Measurements from ENCODE around the gene TMEM258.

TMEM258 gene

DNA sequence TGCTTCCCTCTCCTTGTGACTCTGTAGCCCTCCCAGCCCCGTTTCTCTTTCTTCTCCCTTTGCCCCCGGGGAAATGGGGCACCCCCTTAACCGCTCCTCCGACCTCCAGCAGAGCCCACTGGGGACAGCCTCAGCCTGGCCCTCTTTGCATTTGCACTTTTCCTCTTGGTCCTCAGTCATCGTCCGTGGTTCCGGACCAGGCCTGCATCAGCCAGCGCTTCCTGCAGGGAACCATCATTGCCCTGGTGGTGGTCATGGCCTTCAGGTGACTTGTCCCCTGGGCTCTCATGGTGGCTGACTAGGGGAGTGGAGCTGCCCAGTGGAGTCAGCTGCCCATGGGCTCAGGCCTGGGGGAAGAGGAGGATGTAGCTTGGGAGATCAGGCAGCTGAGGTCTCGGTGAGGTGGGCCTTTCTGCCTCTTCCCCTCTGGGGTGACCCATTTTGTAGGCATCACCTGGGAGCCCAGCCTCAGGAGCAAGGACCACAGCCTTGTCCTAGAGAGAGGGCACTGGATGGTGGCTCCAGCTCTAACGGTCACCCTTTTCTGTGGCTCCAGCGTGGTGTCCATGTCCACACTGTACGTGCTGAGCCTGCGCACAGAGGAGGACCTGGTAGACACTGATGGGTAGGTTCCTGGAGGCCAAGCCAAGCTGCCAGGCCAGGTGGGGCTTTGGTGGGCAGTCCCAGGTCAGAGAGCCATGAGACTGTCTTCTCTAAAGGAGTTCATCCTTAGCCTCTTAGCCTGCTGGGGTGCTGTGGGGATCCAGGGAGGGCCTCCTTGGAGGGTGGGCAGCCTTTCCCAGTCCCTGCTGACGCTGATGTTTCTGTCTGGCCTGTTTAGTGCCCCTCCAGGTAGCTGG is 12.5 kb downstream of the TMEM258 start:
- H3K4me3 Mint-ChIP-seq, result no peak overlapping the region
- H3K9me3 Mint-ChIP-seq, result no peaks in the 10 kb centered on the region
- peaks cover 4% of the 10 kb centered on the region for H3K4me1 Mint-ChIP-seq (ENCODE audit: low read depth)
- no peak for DNase-seq (ENCODE audit: low spot score)
- no peaks in the 10 kb centered on the region for H3K27me3 Mint-ChIP-seq (ENCODE audit: low read depth)
- no peak overlapping the region for H3K27ac Mint-ChIP-seq
- peaks cover 3% of the 10 kb centered on the region for H3K36me3 Mint-ChIP-seq (ENCODE audit: low read depth)

DNA sequence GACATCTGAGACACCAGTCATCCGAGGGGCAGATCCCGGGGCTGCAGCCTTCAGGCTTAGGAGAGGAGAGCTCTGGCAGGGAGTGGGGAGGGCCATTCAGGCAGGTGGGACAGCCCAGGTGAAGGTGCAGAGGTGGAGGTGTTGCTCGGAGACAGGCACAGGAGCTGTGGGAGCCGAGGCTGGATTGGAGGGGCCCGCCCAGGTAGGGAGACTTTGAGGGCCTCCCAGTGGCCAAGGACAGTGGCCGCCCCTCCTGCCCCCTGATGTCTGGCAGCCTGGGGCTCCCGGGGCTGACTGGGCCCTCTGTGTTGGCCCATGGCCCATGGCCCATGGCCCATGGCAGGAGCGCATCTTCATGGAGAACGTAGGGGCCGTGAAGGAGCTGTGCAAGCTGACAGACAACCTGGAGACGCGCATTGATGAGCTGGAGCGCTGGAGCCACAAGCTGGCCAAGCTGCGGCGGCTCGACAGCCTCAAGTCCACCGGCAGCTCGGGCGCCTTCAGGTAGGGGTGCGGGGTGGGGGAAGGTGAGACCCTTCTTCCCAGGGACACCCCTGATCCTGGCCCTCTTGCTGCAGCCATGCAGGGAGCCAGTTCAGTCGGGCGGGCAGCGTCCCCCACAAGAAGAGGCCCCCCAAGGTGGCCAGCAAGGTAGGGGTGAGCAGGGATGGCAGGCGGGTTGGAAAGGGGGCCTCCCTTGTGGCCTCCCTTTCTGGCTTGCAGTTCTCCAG is 13.3 kb downstream of the TMEM258 start:
- no peak overlapping the region for H3K27ac Mint-ChIP-seq

DNA sequence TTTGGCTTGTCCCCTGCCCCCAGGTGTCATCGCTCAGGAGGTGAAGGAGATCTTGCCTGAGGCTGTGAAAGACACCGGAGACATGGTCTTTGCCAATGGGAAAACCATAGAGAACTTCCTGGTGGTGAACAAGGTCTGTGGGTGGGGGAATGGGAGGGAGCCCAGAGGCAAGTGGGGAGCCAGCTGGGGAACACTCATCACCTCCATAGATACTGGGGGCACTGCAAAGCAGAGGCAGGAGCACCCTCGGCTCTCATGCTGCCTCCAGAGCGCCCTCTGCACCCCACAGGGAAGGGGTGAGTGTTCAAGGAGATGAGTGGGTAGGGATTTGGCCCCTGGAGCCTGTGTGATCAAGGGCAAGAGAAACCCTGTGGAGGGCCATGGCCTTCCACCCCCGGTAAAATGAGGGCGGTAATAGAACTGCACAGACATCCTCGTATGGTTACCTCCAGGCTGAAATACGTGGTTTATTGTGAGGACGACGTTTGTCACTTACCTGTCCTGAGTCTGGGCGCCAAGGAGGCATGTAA is 14.0 kb downstream of the TMEM258 start:
- peaks cover 4% of the 10 kb centered on the region for H3K4me1 Mint-ChIP-seq (ENCODE audit: low read depth)
- H3K4me3 Mint-ChIP-seq, result no peak overlapping the region
- H3K9me3 Mint-ChIP-seq, result no peaks in the 10 kb centered on the region
- no peak overlapping the region for H3K27ac Mint-ChIP-seq
- DNase-seq (ENCODE audit: low spot score), result no peak
- H3K27me3 Mint-ChIP-seq (ENCODE audit: low read depth), result no peaks in the 10 kb centered on the region
- H3K36me3 Mint-ChIP-seq (ENCODE audit: low read depth), result no peaks in the 10 kb centered on the region

More for the DNA sequence above, 13.3 kb downstream of the TMEM258 start:
- Mint-ChIP-seq H3K27me3 (ENCODE audit: low read depth) (no peaks in the 10 kb centered on the region), H3K4me3 (no peak overlapping the region), H3K36me3 (ENCODE audit: low read depth) (no peaks in the 10 kb centered on the region), H3K9me3 (no peaks in the 10 kb centered on the region), H3K4me1 (ENCODE audit: low read depth) (peaks cover 4% of the 10 kb centered on the region)
- no peak for DNase-seq (ENCODE audit: low spot score)

DNA sequence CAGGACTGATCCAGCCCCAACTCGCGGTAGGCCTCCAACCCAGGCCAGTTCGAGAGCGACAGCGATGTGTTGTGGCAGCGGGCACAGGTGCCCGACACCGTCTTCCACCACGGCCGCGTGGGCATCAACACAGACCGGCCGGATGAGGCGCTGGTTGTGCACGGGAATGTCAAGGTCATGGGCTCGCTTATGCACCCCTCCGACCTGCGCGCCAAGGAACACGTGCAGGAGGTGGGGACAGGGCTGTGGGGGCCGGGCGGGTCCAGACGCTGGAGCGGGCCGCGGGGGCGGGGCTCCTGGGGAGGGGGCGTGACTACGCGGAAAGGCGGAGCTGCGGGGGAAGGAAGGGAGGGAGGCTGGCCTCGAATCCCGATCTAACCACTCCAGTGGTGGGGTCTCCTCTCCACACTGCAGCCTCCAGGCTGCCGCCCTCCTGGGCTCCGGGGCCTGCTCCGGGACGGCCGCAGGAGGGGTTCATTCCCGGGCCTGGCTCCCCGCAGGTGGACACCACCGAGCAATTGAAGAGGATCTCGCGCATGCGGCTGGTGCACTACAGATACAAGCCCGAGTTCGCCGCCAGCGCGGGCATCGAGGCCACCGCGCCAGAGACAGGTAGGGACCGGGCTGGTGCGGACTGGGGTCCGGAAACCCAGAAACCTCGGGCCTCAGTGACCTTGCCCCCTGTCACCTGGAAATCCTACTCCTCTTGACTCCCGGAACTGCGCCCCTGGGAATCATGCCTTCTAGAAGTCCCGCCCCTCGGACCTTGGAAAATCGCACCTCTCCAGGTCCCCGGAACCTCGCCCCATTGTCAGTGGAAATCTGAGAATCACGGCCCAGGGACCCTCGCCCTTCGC is 14.9 kb downstream of the TMEM258 start:
- Mint-ChIP-seq H3K27me3 (ENCODE audit: low read depth) (no peaks in the 10 kb centered on the region), H3K4me3 (peak overlapping the region; percentile 61), H3K4me1 (ENCODE audit: low read depth) (peaks cover 4% of the 10 kb centered on the region), H3K27ac (no peak overlapping the region), H3K9me3 (no peaks in the 10 kb centered on the region), H3K36me3 (ENCODE audit: low read depth) (no peaks in the 10 kb centered on the region)
- DNase-seq (ENCODE audit: low spot score), result peak; percentile 45

DNA sequence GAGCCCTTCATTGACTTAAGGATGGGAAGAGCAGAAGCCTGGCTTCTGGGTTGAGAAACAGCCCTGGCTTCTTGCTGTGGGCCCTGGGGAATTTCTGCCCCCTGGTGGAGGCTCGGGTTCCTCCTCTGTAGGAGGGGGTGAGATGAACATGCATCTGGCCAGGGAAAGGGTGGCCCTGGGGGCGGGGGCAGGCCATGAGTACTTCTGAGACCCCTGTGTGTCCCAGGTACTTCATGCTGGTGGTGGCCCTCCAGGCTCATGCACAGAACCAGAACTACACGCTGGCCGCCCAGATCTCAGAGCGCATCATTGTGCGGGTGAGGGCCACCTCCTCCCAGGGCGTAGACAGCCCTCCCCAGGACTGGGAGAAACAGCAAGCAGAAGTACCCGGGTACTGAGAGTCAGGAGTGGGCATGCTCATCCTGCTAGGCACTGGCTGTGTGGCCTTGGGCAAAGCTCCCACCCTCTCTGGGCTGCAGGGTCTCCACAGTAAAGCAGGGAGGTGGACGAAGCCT is 15.8 kb downstream of the TMEM258 start:
- no peak overlapping the region for H3K27ac Mint-ChIP-seq

DNA sequence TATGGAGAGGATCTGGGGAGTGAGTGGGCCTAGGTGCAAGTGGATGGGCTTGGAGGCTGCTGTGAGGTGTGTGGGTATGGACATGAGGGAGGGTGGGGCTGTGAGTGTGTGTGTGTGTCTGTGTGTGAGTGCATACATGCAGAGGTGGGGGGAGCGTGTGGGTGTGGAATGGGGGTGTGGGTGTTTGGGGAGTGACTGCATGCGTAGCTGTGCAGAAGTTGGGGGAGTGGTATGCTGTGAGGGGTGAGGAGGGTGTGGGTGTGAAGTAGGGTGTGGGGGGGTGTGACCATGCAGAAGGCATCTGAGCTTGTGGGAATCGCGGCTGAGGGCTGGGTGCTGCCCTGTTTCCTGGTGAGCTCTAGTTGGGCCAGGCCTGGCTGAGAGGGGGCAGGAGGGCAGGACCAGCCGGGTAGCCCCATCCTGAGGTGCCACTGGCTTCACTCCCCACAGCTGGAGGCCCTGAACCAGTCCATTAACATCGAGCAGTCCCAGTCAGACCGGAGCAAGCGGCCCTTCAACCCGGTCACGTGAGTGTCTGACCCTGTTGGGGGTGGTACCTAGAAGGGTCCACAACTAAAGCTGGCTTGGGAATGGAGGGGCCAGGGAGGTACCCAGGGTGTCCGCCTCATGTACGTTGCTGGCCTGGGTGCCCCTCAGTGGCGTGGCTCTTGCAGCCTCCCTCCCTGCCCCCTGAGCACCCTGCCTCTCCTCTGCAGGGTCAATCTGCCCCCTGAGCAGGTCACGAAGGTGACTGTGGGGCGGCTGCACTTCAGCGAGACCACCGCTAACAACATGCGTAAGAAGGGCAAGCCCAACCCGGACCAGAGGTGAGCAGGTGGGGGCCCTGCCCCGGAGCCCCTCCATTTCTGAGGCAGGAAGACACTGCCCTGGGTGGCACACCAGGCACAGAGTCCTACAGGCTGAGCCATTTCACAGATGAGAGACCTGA is 16.5 kb downstream of the TMEM258 start:
- no peak for DNase-seq (ENCODE audit: low spot score)
- no peaks in the 10 kb centered on the region for H3K27me3 Mint-ChIP-seq (ENCODE audit: low read depth)
- no peaks in the 10 kb centered on the region for H3K36me3 Mint-ChIP-seq (ENCODE audit: low read depth)
- H3K9me3 Mint-ChIP-seq, result no peaks in the 10 kb centered on the region
- H3K4me1 Mint-ChIP-seq (ENCODE audit: low read depth), result peaks cover 7% of the 10 kb centered on the region
- H3K4me3 Mint-ChIP-seq, result peak overlapping the region; percentile 54
- peak overlapping the region; percentile 34 for H3K27ac Mint-ChIP-seq

More for the DNA sequence above, 15.8 kb downstream of the TMEM258 start:
- Mint-ChIP-seq H3K4me3 (peak overlapping the region; percentile 54), H3K36me3 (ENCODE audit: low read depth) (no peaks in the 10 kb centered on the region), H3K9me3 (no peaks in the 10 kb centered on the region), H3K4me1 (ENCODE audit: low read depth) (peaks cover 4% of the 10 kb centered on the region), H3K27me3 (ENCODE audit: low read depth) (no peaks in the 10 kb centered on the region)
- peak; percentile 58 for DNase-seq (ENCODE audit: low spot score)

DNA sequence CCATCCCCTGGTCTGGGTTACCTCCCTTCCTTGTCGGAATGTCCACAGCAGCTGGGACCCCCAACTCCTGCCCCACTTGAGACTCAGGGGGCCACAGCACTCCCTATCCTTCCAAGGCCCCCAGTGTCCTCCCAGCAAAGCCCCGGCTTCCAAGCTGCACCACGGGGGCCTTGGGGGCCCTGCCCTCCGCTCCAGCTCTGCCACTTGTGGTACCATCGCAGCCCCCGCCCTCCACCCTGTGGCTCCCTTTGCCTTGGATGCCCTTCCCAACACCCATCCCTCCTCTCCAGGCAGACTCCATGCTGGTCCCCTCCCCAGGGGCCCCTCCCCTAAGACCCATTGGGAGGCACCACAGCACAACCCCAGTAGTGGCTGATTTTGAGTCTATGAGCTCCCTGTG is 17.3 kb downstream of the TMEM258 start:
- Mint-ChIP-seq H3K4me3 (no peak overlapping the region), H3K36me3 (ENCODE audit: low read depth) (no peaks in the 10 kb centered on the region), H3K4me1 (ENCODE audit: low read depth) (peaks cover 7% of the 10 kb centered on the region), H3K27me3 (ENCODE audit: low read depth) (no peaks in the 10 kb centered on the region), H3K9me3 (no peaks in the 10 kb centered on the region), H3K27ac (peak overlapping the region; percentile 34)
- DNase-seq (ENCODE audit: low spot score), result no peak

DNA sequence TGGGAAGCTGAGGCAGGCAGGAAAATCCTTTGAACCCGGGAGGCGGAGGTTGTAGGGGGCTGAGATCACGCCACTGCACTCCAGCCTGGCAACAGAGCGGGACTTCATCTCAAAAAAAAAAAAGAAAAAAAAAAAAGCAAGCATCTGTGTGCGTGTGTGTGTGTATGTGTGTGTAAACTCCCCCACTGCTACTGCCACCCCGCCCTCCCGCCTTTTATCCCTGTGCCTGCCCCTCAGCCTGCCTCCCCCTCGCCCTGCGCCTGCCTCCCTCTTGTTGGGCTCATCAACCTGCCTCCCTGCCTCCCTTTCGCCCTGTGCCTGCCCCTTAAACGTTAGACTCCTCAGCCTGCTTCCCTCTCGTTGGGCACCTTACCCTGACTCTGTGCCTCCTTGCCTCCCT is 18.0 kb downstream of the TMEM258 start:
- DNase-seq (ENCODE audit: low spot score), result no peak
- H3K36me3 Mint-ChIP-seq (ENCODE audit: low read depth), result no peaks in the 10 kb centered on the region
- no peak overlapping the region for H3K4me3 Mint-ChIP-seq
- H3K9me3 Mint-ChIP-seq, result no peaks in the 10 kb centered on the region
- no peak overlapping the region for H3K27ac Mint-ChIP-seq
- no peaks in the 10 kb centered on the region for H3K27me3 Mint-ChIP-seq (ENCODE audit: low read depth)
- H3K4me1 Mint-ChIP-seq (ENCODE audit: low read depth), result peaks cover 7% of the 10 kb centered on the region

DNA sequence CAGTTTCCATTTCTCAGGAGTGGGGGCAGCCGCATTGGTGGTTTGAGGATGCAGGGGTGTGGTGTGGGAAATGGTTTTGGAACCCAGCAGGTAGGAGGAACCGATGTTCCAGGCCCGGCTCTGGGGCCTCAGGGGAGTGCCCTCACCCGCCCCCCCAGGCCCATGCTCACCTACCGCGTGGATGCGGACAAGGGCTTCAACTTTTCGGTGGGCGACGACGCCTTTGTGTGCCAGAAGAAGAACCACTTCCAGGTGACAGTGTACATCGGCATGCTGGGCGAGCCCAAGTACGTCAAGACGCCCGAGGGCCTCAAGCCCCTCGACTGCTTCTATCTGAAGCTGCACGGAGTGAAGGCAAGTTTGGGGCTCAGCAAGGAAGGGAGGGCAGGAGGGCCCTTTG is 18.6 kb downstream of the TMEM258 start:
- no peaks in the 10 kb centered on the region for H3K36me3 Mint-ChIP-seq (ENCODE audit: low read depth)
- H3K27me3 Mint-ChIP-seq (ENCODE audit: low read depth), result no peaks in the 10 kb centered on the region
- peaks cover 7% of the 10 kb centered on the region for H3K4me1 Mint-ChIP-seq (ENCODE audit: low read depth)
- DNase-seq (ENCODE audit: low spot score), result no peak
- no peak overlapping the region for H3K27ac Mint-ChIP-seq
- H3K9me3 Mint-ChIP-seq, result no peaks in the 10 kb centered on the region
- H3K4me3 Mint-ChIP-seq, result no peak overlapping the region

DNA sequence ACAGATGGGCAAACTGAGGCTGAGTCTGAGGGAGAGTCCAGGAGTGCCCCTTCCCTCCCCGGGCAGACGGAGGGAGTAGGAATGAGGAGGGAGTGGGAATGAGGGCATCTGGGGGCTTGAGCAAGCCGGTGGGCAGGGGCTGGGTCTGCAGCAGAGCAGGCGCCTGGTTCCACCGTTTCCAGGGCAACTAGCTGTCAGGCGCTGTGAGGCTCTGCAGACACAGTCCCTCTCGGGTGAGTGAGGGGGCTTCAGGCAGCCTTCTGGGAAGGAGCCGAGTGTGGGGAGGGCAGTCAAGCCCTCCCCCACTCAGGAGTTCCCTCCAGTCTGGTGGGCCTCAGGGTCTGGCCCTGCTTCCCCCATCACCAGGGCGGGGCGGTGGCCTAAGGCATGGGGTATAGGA is 19.0 kb downstream of the TMEM258 start:
- no peaks in the 10 kb centered on the region for H3K36me3 Mint-ChIP-seq (ENCODE audit: low read depth)
- peaks cover 7% of the 10 kb centered on the region for H3K4me1 Mint-ChIP-seq (ENCODE audit: low read depth)
- no peak for DNase-seq (ENCODE audit: low spot score)
- H3K9me3 Mint-ChIP-seq, result no peaks in the 10 kb centered on the region
- no peaks in the 10 kb centered on the region for H3K27me3 Mint-ChIP-seq (ENCODE audit: low read depth)
- no peak overlapping the region for H3K27ac Mint-ChIP-seq
- no peak overlapping the region for H3K4me3 Mint-ChIP-seq

DNA sequence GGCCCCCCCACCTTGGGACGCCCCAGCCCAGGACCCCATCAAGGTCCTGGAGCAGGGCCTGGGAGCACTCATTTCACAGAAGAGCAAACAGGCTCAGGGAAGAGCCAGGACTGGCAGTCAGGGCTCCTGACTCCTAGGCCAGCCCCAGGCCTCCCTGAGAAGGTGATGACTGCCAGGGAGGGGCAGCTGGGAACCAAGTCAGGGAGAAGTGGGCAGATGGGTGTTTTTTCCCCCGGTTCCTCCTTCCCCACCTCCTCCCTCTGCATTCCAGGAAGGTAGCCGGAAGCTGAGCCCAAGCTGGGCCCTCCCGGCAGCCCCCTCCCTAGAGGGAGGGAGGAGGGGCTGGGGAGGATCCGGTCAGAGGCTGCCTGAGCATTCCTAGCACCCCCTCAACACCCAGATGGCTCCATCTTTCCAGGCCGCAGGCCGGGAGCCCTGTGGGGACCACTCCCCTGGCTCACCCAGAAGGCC is 20.4 kb downstream of the TMEM258 start:
- peak overlapping the region; percentile 10 for H3K27ac Mint-ChIP-seq

DNA sequence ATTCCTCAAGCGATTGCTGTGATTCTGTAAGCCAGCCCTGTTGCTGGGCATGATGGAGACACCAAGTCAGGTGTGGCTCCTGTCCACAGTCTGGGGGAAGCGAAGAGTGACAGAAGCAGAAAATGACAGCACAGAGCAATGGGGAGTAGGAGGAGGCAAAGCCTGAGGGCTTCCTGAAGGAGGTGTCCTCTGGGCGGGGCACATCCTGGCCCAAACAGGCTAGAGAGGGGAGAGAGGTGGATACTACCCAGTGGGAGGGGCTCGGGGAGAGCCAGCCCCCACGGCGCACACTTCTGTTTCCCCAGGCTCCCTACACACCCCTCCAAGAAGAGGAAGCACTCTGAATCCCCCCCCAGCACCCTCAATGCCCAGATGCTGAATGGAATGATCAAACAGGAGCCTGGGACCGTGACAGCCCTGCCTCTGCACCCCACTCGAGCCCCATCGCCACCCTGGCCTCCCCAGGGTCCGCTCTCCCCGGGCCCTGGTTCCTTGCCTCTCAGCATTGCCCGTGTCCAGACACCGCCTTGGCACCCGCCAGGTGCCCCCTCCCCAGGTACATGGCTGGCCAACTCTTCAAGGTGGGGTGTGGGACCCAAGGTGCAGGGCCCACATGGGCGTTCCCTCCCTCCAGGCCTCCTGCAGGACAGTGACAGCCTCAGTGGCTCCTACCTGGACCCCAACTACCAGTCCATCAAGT is 21.1 kb downstream of the TMEM258 start:
- Mint-ChIP-seq H3K36me3 (ENCODE audit: low read depth) (no peaks in the 10 kb centered on the region), H3K4me3 (no peak overlapping the region), H3K4me1 (ENCODE audit: low read depth) (peaks cover 3% of the 10 kb centered on the region), H3K9me3 (no peaks in the 10 kb centered on the region), H3K27me3 (ENCODE audit: low read depth) (no peaks in the 10 kb centered on the region), H3K27ac (no peak overlapping the region)
- no peak for DNase-seq (ENCODE audit: low spot score)

More for the DNA sequence above, 20.4 kb downstream of the TMEM258 start:
- Mint-ChIP-seq H3K27me3 (ENCODE audit: low read depth) (no peaks in the 10 kb centered on the region), H3K4me3 (no peak overlapping the region), H3K4me1 (ENCODE audit: low read depth) (peaks cover 7% of the 10 kb centered on the region), H3K36me3 (ENCODE audit: low read depth) (no peaks in the 10 kb centered on the region), H3K9me3 (no peaks in the 10 kb centered on the region)
- DNase-seq (ENCODE audit: low spot score), result no peak
